ENCODE data around the gene RAB13. TPM values are rescaled to one million over a fixed set of nuclear protein-coding genes. Genes with fewer than 3 reads are reported as not detected.

RAB13 gene
- total and polyA plus RNA-seq, 2 of the 13 experiments (the other 11 are each of a cell fraction or from before 2014, with no cell fraction given): 15.9 to 24.7 TPM

- TF ChIP-seq GABPA (IDR thresholded peaks at IDR 0.05; ENCODE audit: low read depth, low read length) (no peak; the same call in 1 of the 2 replicates), GABPA (CRISPR knock-in tag; IDR thresholded peaks at IDR 0.05; ENCODE audit: low read depth) (peak; percentile 75), HINFP (CRISPR knock-in tag; IDR thresholded peaks at IDR 0.05; ENCODE audit: low read depth) (peak; percentile 84), ZNF780A (CRISPR knock-in tag; IDR thresholded peaks at IDR 0.05) (no peak), TFDP1 (CRISPR knock-in tag; IDR thresholded peaks at IDR 0.05; ENCODE audit: borderline replicate concordance) (peak; percentile 94), TRAFD1 (CRISPR knock-in tag; IDR thresholded peaks at IDR 0.05; ENCODE audit: borderline replicate concordance) (peak; percentile 81; the same call in 1 of the 2 replicates), SRY (CRISPR knock-in tag; IDR thresholded peaks at IDR 0.05) (peak; percentile 85; the same call in 1 of the 2 replicates), KMT2A (CRISPR knock-in tag; IDR thresholded peaks at IDR 0.05) (peak; percentile 86), ATF1 (CRISPR knock-in tag; IDR thresholded peaks at IDR 0.05) (peak; percentile 83), ZNF75D (CRISPR knock-in tag; IDR thresholded peaks at IDR 0.05; ENCODE audit: borderline replicate concordance) (no peak), PRPF4 (IDR thresholded peaks at IDR 0.05; ENCODE audit: low read depth, low read length, poor library complexity, severe bottlenecking) (no peak), TAF1 (CRISPR knock-in tag; IDR thresholded peaks at IDR 0.05) (peak; percentile 95), ZNF577 (CRISPR knock-in tag; IDR thresholded peaks at IDR 0.05; ENCODE audit: borderline replicate concordance, low read depth) (no peak), PBX3 (CRISPR knock-in tag; IDR thresholded peaks at IDR 0.05; ENCODE audit: borderline replicate concordance) (peak; percentile 55; the same call in 1 of the 2 replicates), IRF9 (CRISPR knock-in tag; IDR thresholded peaks at IDR 0.05; ENCODE audit: borderline replicate concordance) (peak; percentile 83; the same call in 1 of the 2 replicates), KAT8 (CRISPR knock-in tag; IDR thresholded peaks at IDR 0.05) (peak; percentile 24; the same call in 1 of the 2 replicates), FOXM1 (CRISPR knock-in tag; IDR thresholded peaks at IDR 0.05) (no peak), ZNF432 (CRISPR knock-in tag; IDR thresholded peaks at IDR 0.05; ENCODE audit: borderline replicate concordance) (no peak), RNF219 (CRISPR knock-in tag; IDR thresholded peaks at IDR 0.05) (no peak), SSRP1 (CRISPR knock-in tag; IDR thresholded peaks at IDR 0.05) (no peak; the same call in 1 of the 2 replicates)
These were observed 18.8 kb downstream of the RAB13 start, which contains the start of gene CREB3L4 (continued) for GRCh38 chr1:153967107-153967999.
